SK-N-SH (cell line): ENCODE measurements around the gene FSIP1.

ENCODE experiments used
- ELF1 ChIP-seq: IDR thresholded peaks from 2 replicates; pipeline ENCODE4 v1.4.0; 2012
- EP300 ChIP-seq, 2 experiments: IDR thresholded peaks; 2 replicates each; pipeline versions ENCODE4 v1.4.0 to v1.6.1; 2012; ENCODE audit warnings: borderline replicate concordance in 1 of 2, low read depth in 1 of 2, low read length in 1 of 2
- EZH2phosphoT487 ChIP-seq: fragments of 200-600 bp; sonication (generic); IDR thresholded peaks from 2 replicates; pipeline ENCODE4 v1.6.1; 2017; ENCODE audit warnings: low read depth, mixed run types, mild to moderate bottlenecking, antibody characterized with exemption, moderate library complexity, borderline replicate concordance
- MEF2A ChIP-seq: IDR thresholded peaks from 2 replicates; pipeline ENCODE4 v1.4.0; 2012; ENCODE audit warnings: low read depth, borderline replicate concordance
- RAD21 ChIP-seq: IDR thresholded peaks from 2 replicates; pipeline ENCODE4 v1.6.1; 2012; ENCODE audit warnings: mild to moderate bottlenecking, low read length
- SMC3 ChIP-seq: IDR thresholded peaks from 2 replicates; pipeline ENCODE4 v1.6.1; 2012; ENCODE audit warnings: low read depth, low read length, improper control_type of control experiment
- TAF1 ChIP-seq: IDR thresholded peaks from 2 replicates; pipeline ENCODE4 v1.6.1; 2012; ENCODE audit warnings: low read depth, mild to moderate bottlenecking, low read length, moderate library complexity, borderline replicate concordance
- TCF12 ChIP-seq: IDR thresholded peaks from 2 replicates; pipeline ENCODE4 v1.4.0; 2012
- TF ChIP-seq, protein P1 (sequence below): fragments of 200-600 bp; sonication (generic); IDR thresholded peaks from 2 replicates; pipeline ENCODE4 v1.6.1; 2017; ENCODE audit warnings: antibody characterized with exemption, mild to moderate bottlenecking, moderate library complexity
- TF ChIP-seq, protein P2 (sequence below): fragments of 150-350 bp; IDR thresholded peaks from 2 replicates; pipeline ENCODE4 v1.6.1; 2016; ENCODE audit warnings: mild to moderate bottlenecking, low read depth, low read length

DNA sequence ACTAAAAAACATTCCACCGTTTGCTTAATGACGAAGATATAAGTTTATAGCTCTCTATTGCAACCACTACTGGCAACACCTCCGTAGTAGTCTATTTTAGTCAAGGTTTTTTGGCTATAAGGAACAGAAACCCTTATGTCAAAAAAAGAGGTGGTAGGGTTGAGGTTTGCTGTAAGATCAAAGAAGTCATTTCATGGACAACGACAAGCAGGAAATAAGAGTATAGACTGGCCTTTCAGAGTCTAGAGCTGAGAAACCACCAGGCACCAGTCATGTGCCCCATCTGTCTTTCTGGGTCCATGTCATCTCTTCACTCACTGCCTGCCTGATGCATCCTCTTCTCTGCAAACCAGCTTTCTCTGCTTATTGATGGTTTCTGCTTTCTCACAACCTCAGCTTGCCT lies 159.1 kb downstream of the FSIP1 start:
- TF ChIP-seq, protein P1, sequence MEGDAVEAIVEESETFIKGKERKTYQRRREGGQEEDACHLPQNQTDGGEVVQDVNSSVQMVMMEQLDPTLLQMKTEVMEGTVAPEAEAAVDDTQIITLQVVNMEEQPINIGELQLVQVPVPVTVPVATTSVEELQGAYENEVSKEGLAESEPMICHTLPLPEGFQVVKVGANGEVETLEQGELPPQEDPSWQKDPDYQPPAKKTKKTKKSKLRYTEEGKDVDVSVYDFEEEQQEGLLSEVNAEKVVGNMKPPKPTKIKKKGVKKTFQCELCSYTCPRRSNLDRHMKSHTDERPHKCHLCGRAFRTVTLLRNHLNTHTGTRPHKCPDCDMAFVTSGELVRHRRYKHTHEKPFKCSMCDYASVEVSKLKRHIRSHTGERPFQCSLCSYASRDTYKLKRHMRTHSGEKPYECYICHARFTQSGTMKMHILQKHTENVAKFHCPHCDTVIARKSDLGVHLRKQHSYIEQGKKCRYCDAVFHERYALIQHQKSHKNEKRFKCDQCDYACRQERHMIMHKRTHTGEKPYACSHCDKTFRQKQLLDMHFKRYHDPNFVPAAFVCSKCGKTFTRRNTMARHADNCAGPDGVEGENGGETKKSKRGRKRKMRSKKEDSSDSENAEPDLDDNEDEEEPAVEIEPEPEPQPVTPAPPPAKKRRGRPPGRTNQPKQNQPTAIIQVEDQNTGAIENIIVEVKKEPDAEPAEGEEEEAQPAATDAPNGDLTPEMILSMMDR: no peak
- TF ChIP-seq EZH2phosphoT487 (no peak), TAF1 (no peak), SMC3 (no peak), MEF2A (no peak), ELF1 (no peak), EP300 (IDR thresholded peaks at IDR 0.05; ENCODE audit: borderline replicate concordance in 1 of 2, low read depth in 1 of 2, low read length in 1 of 2) (no peak), RAD21 (no peak), TCF12 (no peak)
- TF ChIP-seq, protein P2, sequence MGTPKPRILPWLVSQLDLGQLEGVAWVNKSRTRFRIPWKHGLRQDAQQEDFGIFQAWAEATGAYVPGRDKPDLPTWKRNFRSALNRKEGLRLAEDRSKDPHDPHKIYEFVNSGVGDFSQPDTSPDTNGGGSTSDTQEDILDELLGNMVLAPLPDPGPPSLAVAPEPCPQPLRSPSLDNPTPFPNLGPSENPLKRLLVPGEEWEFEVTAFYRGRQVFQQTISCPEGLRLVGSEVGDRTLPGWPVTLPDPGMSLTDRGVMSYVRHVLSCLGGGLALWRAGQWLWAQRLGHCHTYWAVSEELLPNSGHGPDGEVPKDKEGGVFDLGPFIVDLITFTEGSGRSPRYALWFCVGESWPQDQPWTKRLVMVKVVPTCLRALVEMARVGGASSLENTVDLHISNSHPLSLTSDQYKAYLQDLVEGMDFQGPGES: no peak
